HG03575 (cell line): ENCODE measurements around the gene STRN4.
"Not testable (repeated sequence)": the region's sequence is repeated elsewhere in the genome, so short reads cannot be mapped to it uniquely, and the experiment has no call there.

Experiments
- ATAC-seq: cut with Tn5 transposase; IDR thresholded peaks from one replicate; pipeline ENCODE4 v1.9.1; 2021; ENCODE audit not compliant: unreplicated experiment, insufficient number of reproducible peaks, low FRiP score; ENCODE audit errors: extremely low read depth

STRN4 gene

GRCh38 chr19:46746281-46747057, at the start of gene STRN4:
Gene STRN4, minus strand, starts transcription at chr19:46746450. Its CDS starts 20 bp downstream, at chr19:46746430.
- no peak for ATAC-seq

- ATAC-seq = no peak
Observed at GRCh38 chr19:46791944-46792343, 45.7 kb upstream of the STRN4 start.

GRCh38 chr19:46789371-46789770, 43.1 kb upstream of the STRN4 start:
- ATAC-seq = no peak

- no peak for ATAC-seq
Observed at GRCh38 chr19:46788968-46789338, 42.7 kb upstream of the STRN4 start.

- no peak for ATAC-seq
Observed at GRCh38 chr19:46788262-46788967, 42.2 kb upstream of the STRN4 start, which contains the start of gene SLC1A5. Gene SLC1A5, minus strand, starts transcription at chr19:46788594. Its CDS starts 629 bp downstream, at chr19:46787965.

- ATAC-seq = no peak
Observed at GRCh38 chr19:46787331-46788261, 41.3 kb upstream of the STRN4 start.

- ATAC-seq = no peak
Observed at GRCh38 chr19:46787040-46787330, 40.7 kb upstream of the STRN4 start.

GRCh38 chr19:46786236-46787039, 40.2 kb upstream of the STRN4 start:
- no peak for ATAC-seq

GRCh38 chr19:46785980-46786235, 39.7 kb upstream of the STRN4 start:
- no peak for ATAC-seq

- no peak for ATAC-seq
Observed at GRCh38 chr19:46785054-46785979, 39.1 kb upstream of the STRN4 start.

- ATAC-seq = no peak
Observed at GRCh38 chr19:46784262-46785053, 38.2 kb upstream of the STRN4 start.

- no peak for ATAC-seq
Observed at GRCh38 chr19:46783670-46784069, 37.4 kb upstream of the STRN4 start.

GRCh38 chr19:46782355-46783019, 36.2 kb upstream of the STRN4 start:
- no peak for ATAC-seq

- ATAC-seq = not testable (repeated sequence)
Observed at GRCh38 chr19:46777956-46778645, 31.9 kb upstream of the STRN4 start.

- no peak for ATAC-seq
Observed at GRCh38 chr19:46776927-46777911, 31.0 kb upstream of the STRN4 start.
